ENCODE measurements around the gene TCFL5. TPM values are rescaled to one million over a fixed set of nuclear protein-coding genes. Genes with fewer than 3 reads are reported as not detected.

TCFL5 gene
- total RNA-seq, 4 donors from 2014 or later, result 15.3 to 26.6 (median 20.6) TPM

GRCh38 chr20:62808211-62808865 lies 53.3 kb downstream of the TCFL5 start:
- Histone ChIP-seq H3K9me3 (no peaks in the 10 kb centered on the region), H3K4me3 (replicated peaks in 1 of 3) (no peak overlapping the region), H3K27ac (no peak overlapping the region), H3K4me1 (peaks cover 8 to 23% of the 10 kb centered on the region in 2 donors), H3K36me3 (peaks cover 46 to 49% of the 10 kb centered on the region in 2 donors), H3K27me3 (no peaks in the 10 kb centered on the region)
- 48 to 59% methylated on average over 13 to 17 of the region's 21 CpGs for WGBS, 2 donors
- intact Hi-C loops (cut with DNase I), result loop anchor here (5.0 kb wide), 1 partner anchor 141 kb away; no protein-coding TSS in a partner anchor
- peak; percentile 57 to 65 for DNase-seq
- TF ChIP-seq CTCF (IDR thresholded peaks at IDR 0.05), result peak; percentile 69 to 95 (median 78)
- TF ChIP-seq POLR2A (IDR thresholded peaks at IDR 0.05), result no peak

- TF ChIP-seq POLR2A (IDR thresholded peaks at IDR 0.05) (no peak), CTCF (IDR thresholded peaks at IDR 0.05) (no peak)
- Histone ChIP-seq H3K27me3 (no peaks in the 10 kb centered on the region), H3K4me3 (replicated peaks in 1 of 3) (no peak overlapping the region), H3K9me3 (no peaks in the 10 kb centered on the region), H3K36me3 (peaks cover 42 to 47% of the 10 kb centered on the region in 2 donors), H3K27ac (no peak overlapping the region), H3K4me1 (peaks cover 8 to 23% of the 10 kb centered on the region in 2 donors)
- intact Hi-C loops (cut with DNase I), result loop anchor here (2.0 to 5.0 kb wide), 2 partner anchors 53 to 140 kb away; partner anchors contain the start of gene TCFL5
- no peak for DNase-seq
- WGBS, 2 donors, result 90 to 91% methylated on average over 17 to 19 of the region's 23 CpGs
Measured at GRCh38 chr20:62807444-62808210, 54.0 kb downstream of the TCFL5 start.

GRCh38 chr20:62806383-62807050 lies 55.1 kb downstream of the TCFL5 start:
- TF ChIP-seq CTCF (IDR thresholded peaks at IDR 0.05) (no peak), POLR2A (IDR thresholded peaks at IDR 0.05) (no peak)
- Histone ChIP-seq H3K9me3 (no peaks in the 10 kb centered on the region), H3K36me3 (peaks cover 30 to 36% of the 10 kb centered on the region in 2 donors), H3K4me3 (replicated peaks in 1 of 3) (peak overlapping the region in 1 of 3 donors; percentile 96), H3K4me1 (peaks cover 8 to 23% of the 10 kb centered on the region in 2 donors), H3K27me3 (no peaks in the 10 kb centered on the region), H3K27ac (peak overlapping the region in 1 of 3 donors; percentile 40)
- no peak for DNase-seq
- WGBS, 2 donors, result 66 to 72% methylated on average over 9 to 11 of the region's 11 CpGs
- intact Hi-C loops (cut with DNase I), result loop anchor here (2.0 to 5.0 kb wide), 2 partner anchors 54 to 139 kb away; partner anchors contain the start of gene TCFL5

GRCh38 chr20:62805711-62806382 lies 55.8 kb downstream of the TCFL5 start:
- Histone ChIP-seq H3K27me3 (no peaks in the 10 kb centered on the region), H3K36me3 (peaks cover 31% of the 10 kb centered on the region in 2 donors), H3K27ac (peak overlapping the region; percentile 19 to 91 (median 40)), H3K4me3 (replicated peaks in 1 of 3) (peak overlapping the region; percentile 31 to 98 (median 96)), H3K9me3 (no peaks in the 10 kb centered on the region), H3K4me1 (peaks cover 8 to 23% of the 10 kb centered on the region in 2 donors)
- TF ChIP-seq POLR2A (IDR thresholded peaks at IDR 0.05) (no peak), CTCF (IDR thresholded peaks at IDR 0.05) (no peak)
- intact Hi-C loops (cut with DNase I), result loop anchor here (2.0 to 5.0 kb wide), 2 partner anchors 55 to 139 kb away; partner anchors contain the start of gene TCFL5
- 58 to 70% methylated on average over 16 of the region's 25 CpGs for WGBS, 2 donors
- DNase-seq, result peak in 1 of 2 donors; percentile 73
